GM19468 (cell line): Measurements from ENCODE around the gene CREB3.

Experiments
- ATAC-seq: cut with Tn5 transposase; IDR thresholded peaks from one replicate; pipeline ENCODE4 v1.9.1; 2021; ENCODE audit warnings: mild to moderate bottlenecking, moderate library complexity, moderate number of reproducible peaks; ENCODE audit not compliant: unreplicated experiment; ENCODE audit errors: extremely low read depth

Gene CREB3

GRCh38 chr9:35723426-35723825 lies 9.0 kb upstream of the CREB3 start:
- ATAC-seq: no peak

- ATAC-seq: no peak
Measured at GRCh38 chr9:35723908-35724307, 8.6 kb upstream of the CREB3 start.

DNA sequence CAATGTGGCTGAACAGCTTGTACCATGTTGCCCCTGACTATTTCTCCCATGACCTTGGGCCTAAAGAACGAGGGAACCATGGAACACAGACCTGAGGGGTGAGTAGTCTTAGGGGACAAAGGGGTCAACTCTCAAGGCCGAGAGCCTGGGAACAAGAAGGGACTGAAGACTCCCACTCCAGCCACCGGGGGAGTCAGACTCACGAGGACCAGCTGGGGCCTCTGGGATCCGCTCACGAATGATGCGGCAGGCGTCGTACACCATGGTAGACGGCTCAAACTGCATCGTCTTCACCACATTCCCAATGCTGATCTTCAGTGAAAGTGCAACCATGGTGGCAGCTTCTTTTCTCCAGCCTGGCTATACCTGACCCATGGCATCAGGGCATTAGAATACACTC lies 7.1 kb upstream of the CREB3 start:
- no peak for ATAC-seq

DNA sequence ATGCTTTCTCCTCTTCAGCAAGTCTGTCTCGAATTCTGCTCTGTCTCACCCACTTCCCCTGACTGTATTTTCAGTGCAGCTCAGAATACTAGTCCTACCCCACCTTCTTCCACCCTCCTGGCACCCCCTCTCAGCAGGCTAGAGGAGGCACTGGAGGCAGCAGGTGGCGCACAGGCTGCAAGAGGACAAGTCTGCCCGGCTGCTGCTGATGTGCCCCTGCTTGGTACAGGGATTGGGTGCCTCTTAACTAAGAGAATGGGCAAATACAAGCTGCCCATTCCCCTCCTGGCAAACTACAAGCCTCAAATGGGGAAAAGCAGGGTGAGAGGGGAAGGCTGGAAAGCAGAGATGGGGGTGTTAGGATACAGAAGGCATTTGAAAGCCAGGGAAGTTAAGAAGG lies 5.5 kb upstream of the CREB3 start:
- no peak for ATAC-seq

DNA sequence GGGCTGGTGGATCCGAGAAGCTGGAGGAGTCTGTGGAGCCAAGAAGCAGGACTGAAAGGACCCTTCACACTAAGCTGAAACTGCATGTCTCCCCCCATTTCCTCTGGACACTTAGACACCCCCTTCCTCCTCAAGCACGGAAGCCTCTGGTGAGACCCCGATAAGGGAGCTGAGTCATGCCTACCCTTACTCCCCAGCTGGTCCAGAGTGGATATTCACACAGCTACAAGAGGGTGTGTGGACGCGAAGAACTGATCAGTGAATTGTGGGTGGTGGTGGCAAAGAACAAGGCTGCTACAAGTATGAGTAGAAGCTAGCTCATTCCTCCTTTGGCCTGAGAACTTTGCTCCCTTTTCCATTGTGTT lies 4.8 kb upstream of the CREB3 start:
- ATAC-seq: no peak

GRCh38 chr9:35728041-35728971 lies 4.2 kb upstream of the CREB3 start:
- ATAC-seq: no peak

DNA sequence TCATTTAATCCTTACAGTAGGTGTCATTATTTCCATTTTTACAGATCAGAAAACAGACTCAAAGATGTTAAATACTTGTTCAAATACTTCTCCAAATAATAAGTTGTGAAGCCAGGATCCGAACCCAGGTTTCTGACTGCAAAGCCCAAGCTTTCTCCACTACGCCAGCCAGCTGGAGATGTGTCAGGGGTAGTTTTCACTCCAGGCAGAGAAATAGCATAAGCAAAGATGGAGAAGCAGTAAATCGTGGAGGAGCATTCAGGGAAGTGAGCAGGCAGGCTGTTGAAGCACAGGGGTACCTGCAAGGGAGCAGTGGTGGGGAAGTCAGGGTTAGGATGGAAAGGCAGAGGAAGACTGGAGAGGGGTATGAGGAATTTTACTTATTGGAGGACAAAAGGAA lies 3.4 kb upstream of the CREB3 start:
- ATAC-seq: no peak

GRCh38 chr9:35729700-35730485 lies 2.6 kb upstream of the CREB3 start:
- ATAC-seq: no peak

DNA sequence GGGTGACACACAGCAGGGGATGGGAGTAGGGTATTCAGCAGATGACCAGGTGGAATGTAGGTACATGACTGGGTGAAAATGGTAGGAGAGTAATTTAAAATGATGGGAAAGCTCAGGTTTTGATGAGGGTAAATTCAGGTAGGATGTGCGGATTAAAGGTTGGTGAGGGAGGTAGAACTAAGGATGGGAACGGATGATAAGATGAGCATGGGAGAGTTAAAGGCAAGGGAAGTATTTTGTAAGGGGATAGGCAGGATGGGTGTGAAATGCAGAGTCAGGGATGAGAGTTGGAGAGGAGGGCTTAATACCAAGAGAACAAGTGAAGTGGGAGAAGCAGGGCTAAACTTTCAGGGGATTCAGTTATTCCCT lies 2.0 kb upstream of the CREB3 start:
- no peak for ATAC-seq

GRCh38 chr9:35731415-35732184 lies 866 bp upstream of the CREB3 start:
- ATAC-seq: no peak

DNA sequence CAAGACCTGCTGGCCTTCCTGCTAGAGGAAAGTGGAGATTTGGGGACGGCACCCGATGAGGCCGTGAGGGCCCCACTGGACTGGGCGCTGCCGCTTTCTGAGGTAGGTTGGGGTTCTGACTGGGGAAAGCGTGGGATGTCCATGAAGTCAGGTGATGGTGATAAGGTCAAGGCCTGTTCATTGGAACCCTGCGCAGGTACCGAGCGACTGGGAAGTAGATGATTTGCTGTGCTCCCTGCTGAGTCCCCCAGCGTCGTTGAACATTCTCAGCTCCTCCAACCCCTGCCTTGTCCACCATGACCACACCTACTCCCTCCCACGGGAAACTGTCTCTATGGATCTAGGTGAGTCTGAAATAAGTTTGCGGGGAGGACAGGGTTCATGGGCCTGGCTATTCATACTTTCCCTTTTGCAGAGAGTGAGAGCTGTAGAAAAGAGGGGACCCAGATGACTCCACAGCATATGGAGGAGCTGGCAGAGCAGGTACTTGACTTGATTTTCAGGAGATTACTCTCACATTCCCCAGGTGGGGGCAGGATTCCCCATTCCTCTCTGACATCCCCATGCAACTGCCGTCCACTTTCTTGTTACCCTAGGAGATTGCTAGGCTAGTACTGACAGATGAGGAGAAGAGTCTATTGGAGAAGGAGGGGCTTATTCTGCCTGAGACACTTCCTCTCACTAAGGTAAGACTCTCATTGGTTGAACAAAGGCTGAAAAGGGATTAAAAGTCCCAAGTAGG lies 505 bp downstream of the CREB3 start:
- no peak for ATAC-seq

GRCh38 chr9:35734096-35734495 lies 1.6 kb downstream of the CREB3 start:
- ATAC-seq: no peak

GRCh38 chr9:35736201-35736633 lies 3.8 kb downstream of the CREB3 start:
- ATAC-seq: no peak

GRCh38 chr9:35737143-35737542 lies 4.7 kb downstream of the CREB3 start:
- ATAC-seq: no peak

- ATAC-seq: no peak
Measured at GRCh38 chr9:35738186-35738585, 5.7 kb downstream of the CREB3 start.

GRCh38 chr9:35738924-35739323 lies 6.5 kb downstream of the CREB3 start:
- ATAC-seq: no peak

DNA sequence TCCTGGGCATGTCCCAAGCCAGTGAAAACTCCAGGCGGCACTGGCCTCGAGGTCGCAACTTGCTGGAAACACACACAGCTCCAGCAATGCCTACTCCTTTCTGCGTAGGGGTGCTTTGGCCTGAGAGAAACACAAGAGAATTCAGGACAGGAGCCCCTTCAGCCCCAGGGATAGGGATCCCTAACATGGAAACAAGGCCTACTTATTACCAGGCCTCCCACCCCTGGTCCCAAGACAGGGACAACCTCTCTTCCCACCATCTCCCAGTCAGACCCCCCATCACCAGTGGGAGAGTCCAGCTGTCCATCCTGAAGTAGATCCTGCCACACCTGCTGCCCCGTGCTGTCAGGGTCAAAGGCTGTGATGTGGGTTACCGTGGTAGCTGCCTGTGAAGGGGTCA lies 7.8 kb downstream of the CREB3 start:
- ATAC-seq: no peak

DNA sequence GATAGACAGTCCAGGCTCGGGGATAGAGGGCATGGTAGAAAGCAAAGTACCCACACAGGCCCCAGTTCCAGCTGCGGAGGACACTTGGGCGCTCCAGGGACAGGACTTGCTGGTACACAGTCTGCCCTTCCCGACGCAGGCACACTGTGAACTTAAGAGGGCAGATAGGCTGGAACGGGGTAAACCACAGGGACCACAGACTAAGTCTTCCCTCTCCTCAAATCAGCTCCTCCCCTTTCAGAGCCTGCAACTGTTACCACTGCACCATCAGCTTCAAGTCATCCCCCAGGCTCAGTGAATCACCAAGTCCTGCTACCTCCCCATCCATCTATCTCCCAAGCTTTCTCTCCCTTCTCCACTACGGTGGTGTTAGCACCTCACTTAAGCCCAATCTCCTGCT lies 9.3 kb downstream of the CREB3 start:
- ATAC-seq: no peak

GRCh38 chr9:35743452-35743851 lies 11.0 kb downstream of the CREB3 start:
- ATAC-seq: no peak

- no peak for ATAC-seq
Measured at GRCh38 chr9:35743880-35744518, 11.5 kb downstream of the CREB3 start.
